ENCODE measurements around the gene DCBLD1. TPM values are rescaled to one million over a fixed set of nuclear protein-coding genes. Genes with fewer than 3 reads are reported as not detected.
"Not testable (repeated sequence)": the region's sequence is repeated elsewhere in the genome, so short reads cannot be mapped to it uniquely, and the experiment has no call there.

The DCBLD1 gene
- total and polyA plus RNA-seq, 9 of the 15 experiments (the other 6 are each of a cell fraction or from before 2014, with no cell fraction given): 0.80 to 8.5 (median 6.8) TPM

DNA sequence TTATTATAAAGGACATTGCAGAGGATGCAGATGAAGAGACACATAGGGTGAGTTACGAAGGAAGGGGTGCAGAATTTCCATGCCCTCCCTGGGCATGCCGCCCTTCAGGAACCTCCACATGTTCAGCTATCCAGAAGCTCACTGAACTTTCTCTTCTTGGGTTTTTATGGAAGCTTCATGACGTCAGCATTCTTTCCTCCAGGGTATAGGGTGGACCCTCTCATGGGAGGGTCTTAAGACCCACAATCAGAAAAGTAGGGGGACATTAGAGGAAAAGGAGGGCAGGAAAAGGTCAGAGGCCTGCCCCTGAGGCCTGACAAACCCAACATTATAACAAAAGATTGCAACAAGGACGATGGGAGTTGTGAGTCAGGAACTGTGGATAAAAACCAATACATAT lies 14.6 kb upstream of the DCBLD1 start:
- in situ Hi-C loops (cut with MboI): no loop called here
- Histone ChIP-seq H3K9ac (ENCODE audit: insufficient read depth in 1 of 2, low read depth in 2 of 2, low read length in 2 of 2) (no peak overlapping the region), H3K9me1 (ENCODE audit: control insufficient read depth, insufficient read depth, low read length) (no peaks in the 10 kb centered on the region), H3K27ac (ENCODE audit: extremely low read depth, low read depth, low read length) (no peak overlapping the region), H3K27me3 (ENCODE audit: control insufficient read depth in 2 of 2, insufficient read depth in 2 of 2, low read length in 2 of 2) (peaks cover 11 to 14% of the 10 kb centered on the region in 2 experiments), H4K20me1 (replicated peaks; ENCODE audit: control insufficient read depth, insufficient read depth, low read length) (no peaks in the 10 kb centered on the region), H2AFZ (ENCODE audit: low read depth, low read length) (no peak overlapping the region), H3K36me3 (ENCODE audit: control insufficient read depth, insufficient read depth, low read length) (no peaks in the 10 kb centered on the region), H3K9me3 (replicated peaks; ENCODE audit: control insufficient read depth, insufficient read depth, low read depth, low read length) (no peaks in the 10 kb centered on the region), H3K4me2 (ENCODE audit: insufficient read depth, low read length) (no peak overlapping the region), H3K4me1 (replicated peaks in 1 of 2; ENCODE audit: control insufficient read depth in 2 of 2, insufficient read depth in 2 of 2, low read length in 2 of 2) (no peaks in the 10 kb centered on the region), H3K4me3 (no peak overlapping the region), H3K79me2 (ENCODE audit: control insufficient read depth, insufficient read depth, low read length) (no peaks in the 10 kb centered on the region)
- no peak for ATAC-seq
- ChIA-PET POLR2A (interaction anchor here (1.1 kb wide), 1 partner anchor 110 kb away, joined by 3 read pairs; no protein-coding TSS in a partner anchor), CTCF (ENCODE audit: low intra/inter-chr PET ratio) (interaction anchor here (0.7 kb wide), 1 partner anchor 138 kb away, joined by 3 read pairs; no protein-coding TSS in a partner anchor)
- no peak for DNase-seq (ENCODE audit: extremely low read depth in 1 of 4, low spot score in 3 of 4)
- intact Hi-C loops (cut with micrococcal nuclease): no loop called here
- 4% methylated on average over 4 of the region's 4 CpGs for WGBS (ENCODE audit: insufficient coverage, low coverage, missing lambda C conversion rate)
- BruUV-seq (replicated peaks): no TSS peak
- TF ChIP-seq IRF2 (CRISPR knock-in tag; IDR thresholded peaks at IDR 0.05) (no peak), L3MBTL2 (IDR thresholded peaks at IDR 0.05) (no peak), FOXP1 (CRISPR knock-in tag; IDR thresholded peaks at IDR 0.05) (no peak), BRD4 (IDR thresholded peaks at IDR 0.05) (no peak), ZNF551 (CRISPR knock-in tag; IDR thresholded peaks at IDR 0.05) (no peak), MED1 (CRISPR knock-in tag; IDR thresholded peaks at IDR 0.05; ENCODE audit: borderline replicate concordance) (no peak), ZNF12 (CRISPR knock-in tag; IDR thresholded peaks at IDR 0.05) (no peak), ZFP36 (IDR thresholded peaks at IDR 0.05; ENCODE audit: low read depth, low read length, partially characterized antibody) (no peak), ZNF274 (IDR thresholded peaks at IDR 0.05; ENCODE audit: borderline replicate concordance, low read depth, low read length) (no peak)
- no peak for FAIRE-seq

GRCh38 chr6:117468527-117468926 lies 13.9 kb upstream of the DCBLD1 start:
- peaks cover 12 to 16% of the 10 kb centered on the region in 2 experiments for H3K27me3 ChIP-seq (ENCODE audit: control insufficient read depth in 2 of 2, insufficient read depth in 2 of 2, low read length in 2 of 2)
- H3K9ac ChIP-seq (ENCODE audit: insufficient read depth in 1 of 2, low read depth in 2 of 2, low read length in 2 of 2); H3K79me2 ChIP-seq (ENCODE audit: control insufficient read depth, insufficient read depth, low read length); H2AFZ ChIP-seq (ENCODE audit: low read depth, low read length); POLR2A ChIA-PET; H3K27ac ChIP-seq (ENCODE audit: extremely low read depth, low read depth, low read length); DNase-seq (ENCODE audit: extremely low read depth in 1 of 4, low spot score in 3 of 4); in situ Hi-C loops (cut with MboI); H3K4me1 ChIP-seq (replicated peaks in 1 of 2; ENCODE audit: control insufficient read depth in 2 of 2, insufficient read depth in 2 of 2, low read length in 2 of 2); H3K9me1 ChIP-seq (ENCODE audit: control insufficient read depth, insufficient read depth, low read length); ATAC-seq; H3K4me2 ChIP-seq (ENCODE audit: insufficient read depth, low read length); H4K20me1 ChIP-seq (replicated peaks; ENCODE audit: control insufficient read depth, insufficient read depth, low read length); H3K9me3 ChIP-seq (replicated peaks; ENCODE audit: control insufficient read depth, insufficient read depth, low read depth, low read length); H3K36me3 ChIP-seq (ENCODE audit: control insufficient read depth, insufficient read depth, low read length); BruUV-seq (replicated peaks); FAIRE-seq; intact Hi-C loops (cut with micrococcal nuclease); H3K4me3 ChIP-seq: not testable (repeated sequence)
- CTCF ChIA-PET (ENCODE audit: low intra/inter-chr PET ratio): interaction anchor here (0.7 kb wide), 1 partner anchor 137 kb away, joined by 3 read pairs; no protein-coding TSS in a partner anchor
- 1% methylated on average over 4 of the region's 4 CpGs for WGBS (ENCODE audit: insufficient coverage, low coverage, missing lambda C conversion rate)
